ENCODE results near the gene SYT2. TPM values are rescaled to one million over a fixed set of nuclear protein-coding genes. Genes with fewer than 3 reads are reported as not detected.
"Not testable (repeated sequence)": the region's sequence is repeated elsewhere in the genome, so short reads cannot be mapped to it uniquely, and the experiment has no call there.

The SYT2 gene
- total RNA-seq, 1 experiment from 2014 or later = not detected

DNA sequence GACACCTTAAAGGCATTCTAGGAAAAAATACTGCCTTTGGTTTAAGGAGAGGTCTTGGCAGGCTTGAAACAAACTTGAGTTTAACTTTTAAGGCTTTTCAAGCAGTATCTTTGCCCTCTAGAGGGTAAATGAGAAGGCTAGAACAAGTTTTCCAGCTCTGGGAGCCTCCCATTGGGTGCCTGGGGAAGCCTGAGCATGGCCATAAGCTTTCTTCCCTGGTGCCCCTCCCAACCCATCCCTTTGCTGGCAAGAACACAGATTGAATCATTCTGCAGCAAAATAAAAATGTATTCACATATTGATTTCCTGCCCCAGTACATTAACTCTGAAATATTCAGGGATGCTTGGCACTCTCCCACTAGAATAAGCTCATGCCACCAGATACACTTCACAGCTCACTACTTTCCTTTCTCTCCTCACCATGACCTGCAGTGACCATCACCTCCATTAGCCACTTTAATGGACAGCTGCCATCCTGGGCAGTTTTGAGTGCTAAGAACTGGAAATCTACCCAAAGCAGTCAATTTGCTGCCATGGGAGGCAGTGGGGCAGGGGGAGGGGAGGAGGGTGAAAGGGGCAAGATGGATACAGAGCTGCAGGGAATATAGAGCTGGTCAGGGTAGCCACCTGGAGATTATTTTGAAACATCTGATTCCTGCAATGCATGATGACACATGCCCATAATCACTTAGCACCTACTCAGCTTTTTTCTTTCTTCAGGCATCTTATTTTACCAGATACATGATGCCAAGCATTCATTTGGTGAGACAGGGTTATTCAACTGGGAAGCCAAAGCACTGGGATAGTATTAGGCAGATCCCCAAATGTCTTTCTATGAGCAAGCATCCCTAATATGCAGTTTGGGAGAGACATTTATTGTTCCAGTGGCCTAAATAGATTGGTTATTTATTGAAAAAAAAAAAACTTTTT, 140.6 kb downstream of the SYT2 start:
- DNase-seq (ENCODE audit: low read depth) = no peak

DNA sequence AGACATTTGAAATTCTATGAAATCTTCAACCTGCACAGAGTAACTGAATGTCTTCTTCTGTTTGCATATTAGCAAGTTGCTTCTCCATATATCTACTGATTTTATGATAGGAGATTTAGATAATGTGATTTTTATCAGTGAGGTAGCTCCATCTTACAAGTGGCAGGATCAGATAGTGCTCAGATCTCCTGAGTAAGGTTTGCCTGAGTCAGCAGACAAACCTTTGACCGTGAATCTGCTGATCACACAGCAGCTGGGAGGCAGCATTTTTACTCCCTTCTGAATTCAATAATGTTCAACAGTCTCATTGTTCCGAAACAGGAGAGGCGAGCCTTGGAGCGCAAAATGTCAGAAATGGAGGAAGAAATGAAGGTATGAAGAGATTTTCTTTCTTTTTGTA, 141.4 kb downstream of the SYT2 start:
- no peak for DNase-seq (ENCODE audit: low read depth)

DNA sequence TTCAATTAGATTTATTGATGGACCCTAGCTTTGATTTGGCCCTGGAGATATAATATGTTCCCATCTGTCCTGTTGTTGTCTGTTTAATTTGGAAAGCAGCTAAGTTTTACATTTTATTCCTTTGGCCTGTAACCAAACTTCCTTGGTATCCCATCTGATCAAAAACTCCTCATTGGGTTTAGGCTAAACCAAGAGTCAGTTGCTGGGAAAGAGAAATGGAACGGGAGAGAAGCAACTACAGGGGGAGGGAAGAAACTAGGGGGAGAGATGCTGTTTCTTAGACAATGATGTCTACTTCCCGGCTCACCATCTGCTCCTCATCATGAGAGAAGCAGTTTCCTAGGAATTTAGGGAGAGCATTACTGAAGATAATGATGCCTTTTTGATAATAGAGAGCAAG, 141.8 kb downstream of the SYT2 start:
- DNase-seq (ENCODE audit: low read depth) = no peak

DNA sequence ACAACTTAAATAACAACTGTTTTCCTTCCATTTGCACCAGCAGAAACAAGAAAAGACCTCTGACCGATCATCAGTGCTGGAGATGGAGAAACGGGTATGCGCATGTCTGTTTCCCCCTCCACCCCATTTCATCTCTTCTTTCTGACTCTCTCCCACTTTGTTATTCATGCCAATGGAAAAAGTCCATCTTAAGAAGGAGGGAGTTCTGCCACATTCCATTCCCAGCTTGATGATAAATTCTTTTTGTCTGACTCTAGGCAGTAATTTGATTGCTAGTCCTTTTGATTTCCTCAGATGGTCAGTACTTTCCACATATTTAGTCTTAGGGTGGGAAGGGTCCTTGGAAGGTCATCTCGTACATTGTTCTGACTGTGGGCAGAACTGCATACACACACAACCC, 142.5 kb downstream of the SYT2 start:
- DNase-seq (ENCODE audit: low read depth) = no peak

DNA sequence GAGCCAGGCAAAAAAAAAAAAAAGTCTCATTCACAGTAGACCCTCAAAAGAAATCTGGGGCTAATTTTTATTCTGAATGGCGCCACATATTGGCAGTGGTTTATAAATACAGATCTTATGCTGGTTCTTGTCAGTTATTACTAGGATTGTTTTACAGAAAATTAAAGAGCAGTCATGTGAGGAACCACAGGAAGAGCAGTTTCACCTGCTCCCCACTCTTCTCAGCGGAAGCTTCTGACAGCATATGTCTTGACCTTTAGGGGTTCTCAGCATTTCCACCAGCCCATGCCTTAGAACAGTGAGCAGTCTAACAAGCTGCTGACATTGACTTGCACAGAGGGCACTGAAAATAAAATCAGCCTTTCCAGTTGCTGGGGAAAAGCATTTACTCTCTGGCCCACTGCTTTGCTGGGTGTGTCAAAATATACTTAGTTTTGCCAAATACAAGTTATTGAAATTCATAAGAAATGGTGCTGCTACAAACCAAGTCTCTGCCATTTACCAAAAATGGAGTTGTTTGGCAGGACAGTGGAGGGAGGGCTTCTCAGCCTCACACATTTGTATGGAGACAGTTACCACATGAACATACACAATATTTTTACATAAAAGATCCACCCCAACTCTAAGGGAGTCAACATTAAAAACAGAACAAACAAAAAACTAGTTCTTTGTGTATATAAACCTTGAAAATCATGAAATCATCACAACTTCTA, 144.2 kb downstream of the SYT2 start:
- DNase-seq (ENCODE audit: low read depth) = no peak

DNA sequence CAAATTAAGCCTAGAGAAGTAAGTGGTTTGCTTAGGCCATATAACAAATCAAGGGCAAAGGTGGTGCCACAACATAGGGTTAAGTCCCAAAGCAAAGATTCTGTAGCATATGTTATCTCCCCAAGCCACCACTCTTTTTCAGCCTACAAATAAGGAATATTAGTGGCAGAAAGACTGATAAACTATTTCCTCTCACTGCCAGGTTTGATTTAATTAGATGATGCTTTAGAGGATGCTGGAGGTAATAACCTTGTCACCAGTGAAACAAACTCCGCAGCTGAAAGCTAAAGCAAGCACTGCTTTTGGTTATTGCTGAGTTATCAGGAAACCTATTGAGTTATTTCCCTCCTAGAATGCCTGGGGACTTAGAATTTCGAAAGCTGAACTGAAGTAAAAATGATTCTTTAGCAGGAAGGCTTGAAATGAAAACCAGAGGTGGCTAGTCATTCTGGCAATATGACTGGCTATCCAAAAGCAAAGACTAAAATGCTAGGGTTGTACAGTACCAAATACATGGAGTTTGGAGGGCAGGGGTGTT, 145.2 kb downstream of the SYT2 start:
- DNase-seq (ENCODE audit: low read depth) = no peak

DNA sequence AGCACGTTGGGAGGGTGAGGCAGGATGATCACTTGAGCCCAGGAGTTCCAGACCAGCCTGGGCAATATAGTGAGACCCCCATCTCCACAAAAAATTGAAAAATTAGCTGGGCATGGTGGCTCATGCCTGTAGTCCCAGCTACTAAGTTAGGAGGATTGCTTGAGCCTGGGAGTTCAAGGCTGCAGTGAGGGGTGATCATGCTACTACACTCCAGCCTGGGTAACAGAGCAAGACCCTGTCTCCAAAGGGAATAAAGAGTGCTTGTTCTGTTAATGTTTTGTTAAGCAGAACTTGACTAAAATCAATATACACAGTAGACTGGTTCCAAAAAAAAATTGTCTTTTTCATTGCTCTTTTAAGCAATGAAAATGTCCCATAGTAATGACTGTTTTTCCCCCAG, 146.4 kb downstream of the SYT2 start:
- no peak for DNase-seq (ENCODE audit: low read depth)

DNA sequence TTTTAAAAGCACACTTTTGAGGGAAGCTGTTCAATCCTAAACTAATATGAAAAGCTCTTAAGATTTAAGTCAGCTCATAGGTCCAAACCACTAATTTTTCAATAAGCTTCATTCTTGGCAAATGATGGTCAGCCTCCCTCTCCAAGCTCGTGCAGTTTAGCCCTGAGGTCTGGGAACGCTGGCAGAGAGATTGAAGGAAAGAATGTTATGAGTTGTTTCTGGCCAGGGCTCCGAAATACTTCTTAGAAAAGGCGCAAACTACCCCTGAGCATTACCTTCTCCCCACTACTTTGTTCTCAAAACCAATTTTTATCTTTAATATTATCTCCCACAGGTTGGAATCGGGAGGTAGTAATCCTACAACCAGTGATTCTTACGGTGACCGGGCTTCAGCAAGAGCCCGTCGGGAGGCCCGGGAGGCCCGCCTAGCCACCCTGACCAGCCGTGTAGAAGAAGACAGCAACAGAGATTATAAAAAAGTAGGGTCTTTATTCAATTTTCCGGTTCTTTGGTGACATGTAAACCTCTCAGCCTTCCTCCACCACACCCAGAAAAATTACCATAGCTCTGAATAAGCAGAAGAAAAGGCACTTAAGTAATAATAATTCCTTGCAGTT, 147.7 kb downstream of the SYT2 start:
- no peak for DNase-seq (ENCODE audit: low read depth)

DNA sequence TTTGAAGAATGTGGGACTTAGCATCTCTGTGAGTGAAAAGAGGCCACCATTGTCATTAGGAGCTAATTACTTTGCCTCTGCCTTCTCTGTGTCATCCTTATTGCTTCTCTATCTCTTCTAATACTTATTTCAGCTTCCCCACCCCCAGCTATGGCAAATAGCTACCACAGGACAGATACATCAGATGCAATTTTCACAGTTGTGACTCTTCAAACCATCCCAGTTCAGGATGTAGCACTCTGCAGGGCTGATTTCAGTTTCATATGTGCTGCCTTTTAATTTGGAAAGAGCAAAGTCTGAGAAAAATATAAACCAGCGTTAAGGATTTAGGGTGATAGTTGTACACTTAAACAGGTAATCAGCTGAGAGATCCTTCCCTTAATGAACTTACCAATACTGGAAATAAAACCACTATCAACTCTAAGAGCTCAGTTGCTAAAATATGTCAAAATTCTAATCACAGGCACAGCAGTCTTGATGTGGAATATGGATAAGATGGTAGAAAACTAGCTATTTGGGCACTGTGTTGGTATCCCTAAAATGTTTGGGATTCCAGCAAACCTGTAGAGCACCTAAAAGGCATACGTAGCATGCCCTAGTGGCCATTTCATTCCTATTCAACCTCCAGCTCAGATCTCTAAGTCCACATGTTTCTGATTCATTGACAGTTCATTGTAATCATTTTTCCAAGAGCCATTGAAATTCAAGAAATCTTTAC, 148.4 kb downstream of the SYT2 start:
- DNase-seq (ENCODE audit: low read depth) = no peak

DNA sequence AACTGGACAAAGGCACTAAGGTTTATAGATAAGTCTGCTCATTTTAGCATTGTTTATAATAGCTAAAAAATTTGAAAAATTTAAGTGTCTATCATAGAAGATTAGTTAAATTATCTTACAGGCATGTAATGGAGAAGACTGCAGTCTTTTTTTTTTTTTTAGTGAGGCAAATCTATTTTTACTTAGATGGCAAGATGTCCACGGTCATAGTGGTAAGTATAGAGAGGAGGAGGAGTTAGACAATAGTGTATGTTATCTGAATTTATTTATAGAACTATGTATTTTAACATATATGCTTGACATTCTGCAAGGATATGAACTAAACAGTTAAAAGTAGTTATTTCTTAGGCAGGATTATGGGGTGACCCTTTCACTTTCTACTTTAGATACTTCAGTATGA, 149.0 kb downstream of the SYT2 start:
- DNase-seq (ENCODE audit: low read depth) = no peak

DNA sequence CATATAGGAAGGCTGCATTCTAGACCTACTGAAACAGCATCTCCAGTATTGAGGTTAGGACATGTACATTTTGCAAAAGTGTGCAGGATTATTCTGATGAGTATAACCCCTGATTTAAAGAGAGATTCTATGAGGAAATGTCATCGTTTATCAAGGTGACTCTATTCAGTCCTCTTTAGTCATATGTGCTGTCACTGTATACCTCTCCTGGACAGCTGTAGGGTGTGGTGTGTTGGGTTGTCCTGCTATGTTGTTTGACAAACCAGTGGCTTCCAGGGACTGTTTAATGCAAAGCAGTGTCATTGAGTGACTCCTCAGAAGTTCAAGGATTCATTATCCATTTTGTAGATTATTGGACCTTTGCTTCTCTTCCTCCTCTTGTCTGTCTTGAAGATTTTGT, 152.6 kb downstream of the SYT2 start:
- not testable (repeated sequence) for DNase-seq (ENCODE audit: low read depth)

DNA sequence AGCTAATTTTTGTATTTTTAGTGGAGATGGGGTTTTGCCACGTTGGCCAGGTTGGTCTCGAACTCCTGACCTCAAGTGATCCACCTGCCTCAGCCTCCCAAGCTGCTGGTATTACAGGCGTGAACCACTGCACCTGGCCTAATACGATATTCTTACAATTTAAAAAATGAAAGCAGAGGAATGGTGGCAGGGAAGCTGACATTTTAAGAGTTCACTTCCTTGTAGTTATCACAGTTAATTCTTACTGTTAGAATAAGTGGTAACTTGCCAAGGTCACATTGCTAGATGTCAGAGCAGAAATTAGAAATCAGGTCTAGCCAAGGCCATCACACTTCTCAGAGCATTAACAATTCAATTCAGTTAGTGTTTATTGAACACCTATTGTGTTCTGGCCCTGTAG, 154.2 kb downstream of the SYT2 start:
- not testable (repeated sequence) for DNase-seq (ENCODE audit: low read depth)

DNA sequence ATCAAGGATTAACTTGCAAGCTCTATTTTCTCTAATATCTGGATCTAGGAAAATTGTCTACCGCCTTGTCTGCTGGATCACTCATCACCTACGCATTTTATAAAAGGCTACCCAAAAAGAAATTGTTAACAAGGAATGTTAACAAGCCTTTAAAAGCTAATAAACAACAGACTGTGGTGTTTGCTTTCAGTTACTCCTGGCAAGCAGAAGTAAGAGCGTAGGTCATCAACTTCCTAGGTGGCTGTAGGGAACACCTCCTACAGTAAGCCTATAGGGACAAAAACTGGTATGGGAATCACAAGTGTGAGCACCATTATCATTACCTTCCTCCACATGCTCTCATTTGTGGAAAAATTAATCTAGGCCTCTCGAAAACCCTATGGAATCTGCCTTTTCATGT, 155.6 kb downstream of the SYT2 start:
- not testable (repeated sequence) for DNase-seq (ENCODE audit: low read depth)

DNA sequence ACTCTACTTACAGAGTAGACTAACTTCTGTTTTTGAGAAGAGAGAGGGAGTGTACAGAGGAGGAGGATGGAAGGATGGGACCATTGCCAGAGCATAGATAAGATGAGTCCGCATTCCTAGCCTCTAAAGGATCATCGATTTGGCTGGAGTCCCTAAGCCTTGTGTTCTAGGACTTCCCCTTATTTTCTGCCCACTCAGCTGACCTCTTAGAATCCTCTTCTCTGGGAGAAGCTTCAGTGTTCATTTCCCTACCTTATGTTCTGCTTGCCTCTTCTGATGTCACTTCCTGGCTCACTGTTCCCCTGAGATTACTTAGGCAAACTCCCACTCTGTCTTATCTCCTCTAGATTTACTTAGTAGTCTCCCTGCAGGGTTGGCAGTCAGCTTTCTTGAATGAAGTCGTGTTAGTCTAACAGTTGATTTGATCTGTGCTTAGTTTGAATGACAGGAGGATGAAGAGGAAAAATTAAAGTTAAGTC, 156.7 kb downstream of the SYT2 start:
- peak; percentile 27 for DNase-seq (ENCODE audit: low read depth)

DNA sequence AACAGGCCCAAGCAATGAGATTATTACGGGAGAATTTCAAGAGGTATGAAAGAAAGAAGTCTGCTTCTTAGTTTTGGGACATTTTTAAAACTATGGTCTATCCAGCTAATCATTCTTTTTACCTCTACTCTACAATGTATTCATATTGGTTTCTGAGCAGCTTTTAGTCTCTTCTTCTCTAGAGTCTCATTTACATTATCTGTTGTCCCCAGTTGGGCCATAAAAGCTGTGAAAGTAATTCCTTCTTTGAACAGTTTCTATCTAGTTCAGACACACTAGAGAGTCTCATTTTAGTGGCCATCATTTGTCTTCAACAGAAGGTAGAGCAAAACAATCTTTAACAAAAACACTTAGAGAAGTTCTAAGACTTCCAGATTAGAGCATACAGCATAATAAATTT, 157.2 kb downstream of the SYT2 start:
- DNase-seq (ENCODE audit: low read depth) = not testable (repeated sequence)

DNA sequence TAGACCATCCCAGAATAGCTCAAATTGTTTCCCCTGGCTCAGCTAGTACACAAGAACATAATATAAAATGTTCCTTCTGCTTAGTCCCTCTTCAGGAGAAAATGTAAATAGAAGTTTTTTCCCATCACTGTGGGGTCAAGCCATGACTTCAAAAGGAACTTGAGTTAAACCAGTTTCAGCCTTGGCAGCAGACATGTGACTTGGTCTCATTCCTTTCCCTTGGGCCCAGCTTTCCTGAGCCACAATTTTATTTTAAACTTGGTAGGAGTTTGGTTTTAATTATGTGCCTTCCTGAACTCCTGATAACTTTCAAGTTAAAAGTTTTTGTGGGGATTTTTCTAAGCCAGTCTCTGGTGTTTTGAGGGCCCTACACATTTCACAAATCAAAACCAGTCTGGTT, 157.6 kb downstream of the SYT2 start:
- not testable (repeated sequence) for DNase-seq (ENCODE audit: low read depth)

DNA sequence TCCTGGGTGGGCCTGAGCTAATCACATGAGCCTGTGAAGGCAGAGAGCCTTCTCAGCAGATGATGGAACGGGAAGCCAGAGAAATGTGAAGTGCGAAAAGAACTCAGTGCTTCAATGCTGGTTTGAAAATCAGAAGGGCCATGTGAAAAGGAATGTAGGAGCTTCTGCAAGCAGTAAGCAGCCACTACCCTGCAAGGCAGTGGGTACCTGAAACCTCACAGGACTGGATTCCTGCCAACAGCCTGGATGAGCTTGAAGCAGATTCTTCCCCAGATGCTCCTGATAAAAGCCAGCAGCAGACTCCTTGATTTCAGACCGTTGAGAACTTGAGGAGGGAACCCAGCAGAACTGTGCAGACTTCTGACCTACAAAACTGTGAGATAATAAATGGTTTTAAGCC, 158.6 kb downstream of the SYT2 start:
- DNase-seq (ENCODE audit: low read depth) = peak; percentile 20

DNA sequence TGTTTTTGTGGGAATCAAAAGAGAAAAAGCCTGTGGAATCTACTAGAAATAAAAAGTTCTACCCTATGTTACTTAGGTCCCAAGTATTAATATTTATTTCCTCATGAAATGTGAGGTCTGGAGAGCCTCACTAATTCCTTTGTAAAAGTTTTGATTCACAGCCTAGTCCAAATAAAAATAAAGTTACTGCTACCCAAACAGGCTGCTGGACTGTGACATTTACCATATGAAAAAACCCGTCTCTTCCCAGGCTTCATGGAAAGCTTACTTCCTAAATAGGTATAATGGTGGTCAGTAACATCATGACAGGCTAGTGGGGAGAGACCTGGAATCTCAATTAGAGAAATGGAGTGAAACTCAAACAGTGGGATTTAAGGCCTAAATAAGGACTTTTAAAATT, 160.2 kb downstream of the SYT2 start:
- not testable (repeated sequence) for DNase-seq (ENCODE audit: low read depth)

DNA sequence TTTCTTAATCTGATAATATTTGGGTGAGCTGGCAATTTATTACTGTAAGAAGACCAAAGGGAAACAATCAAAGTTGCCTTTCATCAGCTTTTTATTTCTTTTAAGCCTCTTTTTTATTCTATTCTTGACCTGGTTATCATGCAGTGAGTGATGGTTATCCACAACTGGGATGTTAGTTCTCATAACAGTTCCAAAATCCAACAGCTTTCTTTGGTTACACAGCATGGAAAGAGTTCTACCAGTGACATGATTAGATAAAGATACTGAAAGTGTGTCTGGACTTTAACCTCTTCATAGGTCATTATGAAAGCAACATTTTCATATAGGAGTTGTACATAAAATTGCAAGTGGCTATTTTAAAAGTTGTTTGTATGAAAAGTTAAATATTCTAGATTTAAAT, 163.0 kb downstream of the SYT2 start:
- no peak for DNase-seq (ENCODE audit: low read depth)

DNA sequence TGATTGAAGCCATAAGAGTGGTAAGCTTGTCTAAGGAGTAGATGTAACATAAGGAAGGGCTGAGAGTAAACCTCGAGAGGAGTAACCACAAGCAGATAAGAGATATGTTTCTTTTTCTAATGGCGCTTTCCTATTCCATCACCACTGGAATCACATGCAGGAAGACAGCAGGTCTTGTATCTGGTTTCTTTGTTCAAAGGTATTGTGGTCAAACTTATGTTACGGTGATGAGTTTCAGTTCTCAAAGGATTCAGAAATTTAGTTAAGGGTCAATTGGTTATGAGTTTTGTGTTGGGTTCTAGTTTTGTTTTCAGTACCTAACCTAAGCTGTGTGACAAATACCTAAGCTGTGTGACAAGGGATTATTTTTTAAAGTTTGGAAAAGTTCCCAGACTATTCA, 163.5 kb downstream of the SYT2 start:
- DNase-seq (ENCODE audit: low read depth) = peak; percentile 25

DNA sequence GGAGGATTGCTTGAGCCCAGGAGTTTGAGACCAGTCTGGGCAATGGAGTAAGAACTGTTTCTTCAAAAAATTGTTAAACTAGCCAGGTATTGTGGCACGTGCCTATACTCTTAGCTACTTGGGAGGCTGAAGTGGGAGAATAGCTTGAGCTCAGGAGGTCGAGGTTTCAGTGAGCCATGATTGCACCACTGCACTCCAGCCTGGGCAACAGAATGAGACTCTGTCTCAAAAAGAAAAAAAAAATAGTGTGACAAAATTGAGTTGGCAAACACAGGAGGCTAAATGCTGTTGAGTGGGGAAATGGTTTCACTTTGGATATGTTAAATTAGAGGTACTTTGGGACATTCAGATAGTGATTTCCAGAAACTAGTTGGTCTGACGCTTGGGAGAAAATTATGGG, 163.9 kb downstream of the SYT2 start:
- DNase-seq (ENCODE audit: low read depth) = not testable (repeated sequence)
